WTC11 (cell line): Measurements from ENCODE around the gene GGNBP2.

Experiments
- ATF1 ChIP-seq: sonication (generic); formaldehyde crosslinking; IDR thresholded peaks from 2 replicates; pipeline ENCODE4 v1.8.1; 2023; ENCODE audit warnings: mild to moderate bottlenecking, moderate library complexity, missing genetic modification reagents
- CREM ChIP-seq: sonication (generic); formaldehyde crosslinking; IDR thresholded peaks from 2 replicates; pipeline ENCODE4 v1.8.1; 2022; ENCODE audit warnings: mild to moderate bottlenecking, missing genetic modification reagents, moderate library complexity
- E2F4 ChIP-seq: sonication (generic); formaldehyde crosslinking; IDR thresholded peaks from 2 replicates; pipeline ENCODE4 v1.8.1; 2022; ENCODE audit warnings: low read depth, mild to moderate bottlenecking, moderate library complexity, missing genetic modification reagents, borderline replicate concordance
- NR2C2 ChIP-seq: sonication (generic); formaldehyde crosslinking; IDR thresholded peaks from 2 replicates; pipeline ENCODE4 v1.8.0; 2022; ENCODE audit warnings: mild to moderate bottlenecking, missing genetic modification reagents
- NR3C1 ChIP-seq: sonication (generic); formaldehyde crosslinking; conservative IDR thresholded peaks from 2 replicates; pipeline ENCODE4 v1.8.1; 2023; ENCODE audit warnings: low read depth, mild to moderate bottlenecking, missing genetic modification reagents
- USF2 ChIP-seq: sonication (generic); formaldehyde crosslinking; IDR thresholded peaks from 2 replicates; pipeline ENCODE4 v1.8.1; 2023; ENCODE audit warnings: mild to moderate bottlenecking, missing genetic modification reagents, moderate library complexity
- ZNF317 ChIP-seq: sonication (generic); formaldehyde crosslinking; IDR thresholded peaks from 2 replicates; pipeline ENCODE4 v1.8.1; 2023; ENCODE audit warnings: low read depth, mild to moderate bottlenecking, moderate library complexity, missing genetic modification reagents, borderline replicate concordance
- ZNF396 ChIP-seq: fragments of 250-450 bp; sonication (Bioruptor Pico); IDR thresholded peaks from 2 replicates; pipeline ENCODE4 v1.8.0; 2021; ENCODE audit warnings: mild to moderate bottlenecking, moderate library complexity, borderline replicate concordance
- TF ChIP-seq, protein P1 (sequence below): sonication (generic); formaldehyde crosslinking; IDR thresholded peaks from 2 replicates; pipeline ENCODE4 v1.8.0; 2022; ENCODE audit warnings: mild to moderate bottlenecking, missing genetic modification reagents
- TF ChIP-seq, protein P2 (sequence below): fragments of 200-600 bp; IDR thresholded peaks from 2 replicates; pipeline ENCODE4 v1.8.0; 2022; ENCODE audit warnings: antibody characterized with exemption
- TF ChIP-seq, protein P3 (sequence below): sonication (generic); formaldehyde crosslinking; IDR thresholded peaks from 2 replicates; pipeline ENCODE4 v1.8.1; 2023; ENCODE audit warnings: mild to moderate bottlenecking, moderate library complexity, missing genetic modification reagents

DNA sequence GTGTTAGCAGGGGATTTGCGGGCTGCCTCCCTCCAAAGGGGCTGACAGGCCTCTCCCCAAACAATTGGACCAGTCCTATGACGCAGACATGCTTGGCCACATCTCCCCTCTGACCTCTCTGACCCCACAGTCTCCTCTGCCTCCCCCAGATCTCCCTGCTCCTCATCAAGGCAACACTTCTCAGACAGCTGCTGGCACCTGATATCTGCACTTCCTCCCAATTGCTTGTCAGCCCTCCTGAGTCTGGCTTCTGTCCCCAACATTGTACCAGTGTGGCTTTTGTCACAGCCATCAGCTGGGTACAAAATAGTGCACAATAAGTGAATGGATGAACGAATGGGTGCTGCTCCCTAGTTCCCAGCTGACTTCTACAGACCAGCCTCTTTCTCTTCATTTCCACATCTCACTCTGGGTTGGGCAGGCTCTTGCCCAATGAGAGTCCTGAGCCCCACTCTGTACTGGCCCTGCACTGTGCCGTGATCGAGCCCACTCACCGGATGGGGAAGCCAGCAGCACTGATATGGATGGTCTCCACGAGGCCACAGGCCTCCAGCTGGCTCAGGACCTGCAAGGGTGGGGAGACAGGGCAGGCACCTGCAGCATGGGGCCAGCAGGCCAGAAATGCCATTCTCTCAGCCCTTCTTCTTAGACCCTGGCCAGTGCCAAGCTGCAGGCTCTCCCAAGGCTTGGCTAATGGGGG lies 41.1 kb upstream of the GGNBP2 start:
- TF ChIP-seq ZNF396 (CRISPR knock-in tag) (no peak), NR2C2 (CRISPR knock-in tag) (no peak), CREM (CRISPR knock-in tag) (no peak), ATF1 (CRISPR knock-in tag) (no peak), USF2 (CRISPR knock-in tag) (no peak), ZNF317 (CRISPR knock-in tag) (no peak), E2F4 (CRISPR knock-in tag) (no peak), NR3C1 (no peak)
- TF ChIP-seq, protein P1, sequence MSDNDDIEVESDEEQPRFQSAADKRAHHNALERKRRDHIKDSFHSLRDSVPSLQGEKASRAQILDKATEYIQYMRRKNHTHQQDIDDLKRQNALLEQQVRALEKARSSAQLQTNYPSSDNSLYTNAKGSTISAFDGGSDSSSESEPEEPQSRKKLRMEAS (CRISPR knock-in tag): no peak
- TF ChIP-seq, protein P2, sequence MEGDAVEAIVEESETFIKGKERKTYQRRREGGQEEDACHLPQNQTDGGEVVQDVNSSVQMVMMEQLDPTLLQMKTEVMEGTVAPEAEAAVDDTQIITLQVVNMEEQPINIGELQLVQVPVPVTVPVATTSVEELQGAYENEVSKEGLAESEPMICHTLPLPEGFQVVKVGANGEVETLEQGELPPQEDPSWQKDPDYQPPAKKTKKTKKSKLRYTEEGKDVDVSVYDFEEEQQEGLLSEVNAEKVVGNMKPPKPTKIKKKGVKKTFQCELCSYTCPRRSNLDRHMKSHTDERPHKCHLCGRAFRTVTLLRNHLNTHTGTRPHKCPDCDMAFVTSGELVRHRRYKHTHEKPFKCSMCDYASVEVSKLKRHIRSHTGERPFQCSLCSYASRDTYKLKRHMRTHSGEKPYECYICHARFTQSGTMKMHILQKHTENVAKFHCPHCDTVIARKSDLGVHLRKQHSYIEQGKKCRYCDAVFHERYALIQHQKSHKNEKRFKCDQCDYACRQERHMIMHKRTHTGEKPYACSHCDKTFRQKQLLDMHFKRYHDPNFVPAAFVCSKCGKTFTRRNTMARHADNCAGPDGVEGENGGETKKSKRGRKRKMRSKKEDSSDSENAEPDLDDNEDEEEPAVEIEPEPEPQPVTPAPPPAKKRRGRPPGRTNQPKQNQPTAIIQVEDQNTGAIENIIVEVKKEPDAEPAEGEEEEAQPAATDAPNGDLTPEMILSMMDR: no peak
- TF ChIP-seq, protein P3, sequence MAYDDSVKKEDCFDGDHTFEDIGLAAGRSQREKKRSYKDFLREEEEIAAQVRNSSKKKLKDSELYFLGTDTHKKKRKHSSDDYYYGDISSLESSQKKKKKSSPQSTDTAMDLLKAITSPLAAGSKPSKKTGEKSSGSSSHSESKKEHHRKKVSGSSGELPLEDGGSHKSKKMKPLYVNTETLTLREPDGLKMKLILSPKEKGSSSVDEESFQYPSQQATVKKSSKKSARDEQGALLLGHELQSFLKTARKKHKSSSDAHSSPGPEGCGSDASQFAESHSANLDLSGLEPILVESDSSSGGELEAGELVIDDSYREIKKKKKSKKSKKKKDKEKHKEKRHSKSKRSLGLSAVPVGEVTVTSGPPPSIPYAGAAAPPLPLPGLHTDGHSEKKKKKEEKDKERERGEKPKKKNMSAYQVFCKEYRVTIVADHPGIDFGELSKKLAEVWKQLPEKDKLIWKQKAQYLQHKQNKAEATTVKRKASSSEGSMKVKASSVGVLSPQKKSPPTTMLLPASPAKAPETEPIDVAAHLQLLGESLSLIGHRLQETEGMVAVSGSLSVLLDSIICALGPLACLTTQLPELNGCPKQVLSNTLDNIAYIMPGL (CRISPR knock-in tag): no peak
